Urinary bladder (tissue), 4 donors: ENCODE results near the gene LRPAP1. TPM values are rescaled to one million over a fixed set of nuclear protein-coding genes. Genes with fewer than 3 reads are reported as not detected.

Experiments used
- DNase-seq: peaks from one replicate; pipeline ENCODE4 v3.0.0-alpha.2; 2015; ENCODE audit errors: extremely low spot score
- H3K27ac ChIP-seq: one replicate; pipeline ENCODE4 v1.5.1; 2013; ENCODE audit warnings: low read depth, mild to moderate bottlenecking, moderate library complexity
- H3K36me3 ChIP-seq: one replicate; pipeline ENCODE4 v1.6.1; 2013; ENCODE audit warnings: mild to moderate bottlenecking, moderate library complexity; ENCODE audit not compliant: insufficient read depth
- H3K4me1 ChIP-seq: one replicate; pipeline ENCODE4 v1.6.1; 2013; ENCODE audit warnings: mild to moderate bottlenecking, moderate library complexity; ENCODE audit not compliant: insufficient read depth
- H3K4me3 ChIP-seq: one replicate; pipeline ENCODE4 v1.5.1; 2013; ENCODE audit warnings: low read depth, low read length
- WGBS: extraction: QIAGEN DNeasy Blood & Tissue Kit; methylation state at CpG from one replicate; pipeline ENCODE4 v1.1.7; 2013; 5-methylcytosine and 5-hydroxymethylcytosine counted together
- polyA plus RNA-seq: library from polyadenylated mRNA; stranded (reverse); fragments of 200-250 nt; gene quantifications from one replicate; pipeline ENCODE4 v1.2.3, GENCODE V29; 2013
- total RNA-seq: library from RNA; depleted of rRNA; stranded (reverse); fragments of >200 nt; gene quantifications from one replicate; pipeline ENCODE4 v1.2.3, GENCODE V29; 2014
- donor health status: healthy with polysubstance abuse.
- donor health status: healthy.

LRPAP1 gene
- total and polyA plus RNA-seq, 2 donors = 79.6 to 231 TPM

- Histone ChIP-seq H3K4me1 (no peaks in the 10 kb centered on the region), H3K36me3 (no peaks in the 10 kb centered on the region), H3K4me3 (no peak overlapping the region), H3K27ac (no peak overlapping the region)
- no peak for DNase-seq
- WGBS = 83% methylated on average over 41 of the region's 41 CpGs
Observed at GRCh38 chr4:3473181-3473950, 58.9 kb downstream of the LRPAP1 start.

- DNase-seq = no peak
- Histone ChIP-seq H3K27ac (no peak overlapping the region), H3K4me3 (no peak overlapping the region), H3K36me3 (no peaks in the 10 kb centered on the region), H3K4me1 (no peaks in the 10 kb centered on the region)
- WGBS = 94% methylated on average over 27 of the region's 27 CpGs
Observed at GRCh38 chr4:3472411-3473141, 59.6 kb downstream of the LRPAP1 start.

GRCh38 chr4:3471886-3472285 lies 60.3 kb downstream of the LRPAP1 start:
- Histone ChIP-seq H3K27ac (no peak overlapping the region), H3K36me3 (no peaks in the 10 kb centered on the region), H3K4me3 (no peak overlapping the region), H3K4me1 (no peaks in the 10 kb centered on the region)
- WGBS = 84% methylated on average over 15 of the region's 15 CpGs
- DNase-seq = no peak

- Histone ChIP-seq H3K27ac (no peak overlapping the region), H3K4me1 (no peaks in the 10 kb centered on the region), H3K36me3 (no peaks in the 10 kb centered on the region), H3K4me3 (no peak overlapping the region)
- no peak for DNase-seq
- 96% methylated on average over 23 of the region's 23 CpGs for WGBS
Observed at GRCh38 chr4:3471098-3471760, 61.0 kb downstream of the LRPAP1 start.

DNA sequence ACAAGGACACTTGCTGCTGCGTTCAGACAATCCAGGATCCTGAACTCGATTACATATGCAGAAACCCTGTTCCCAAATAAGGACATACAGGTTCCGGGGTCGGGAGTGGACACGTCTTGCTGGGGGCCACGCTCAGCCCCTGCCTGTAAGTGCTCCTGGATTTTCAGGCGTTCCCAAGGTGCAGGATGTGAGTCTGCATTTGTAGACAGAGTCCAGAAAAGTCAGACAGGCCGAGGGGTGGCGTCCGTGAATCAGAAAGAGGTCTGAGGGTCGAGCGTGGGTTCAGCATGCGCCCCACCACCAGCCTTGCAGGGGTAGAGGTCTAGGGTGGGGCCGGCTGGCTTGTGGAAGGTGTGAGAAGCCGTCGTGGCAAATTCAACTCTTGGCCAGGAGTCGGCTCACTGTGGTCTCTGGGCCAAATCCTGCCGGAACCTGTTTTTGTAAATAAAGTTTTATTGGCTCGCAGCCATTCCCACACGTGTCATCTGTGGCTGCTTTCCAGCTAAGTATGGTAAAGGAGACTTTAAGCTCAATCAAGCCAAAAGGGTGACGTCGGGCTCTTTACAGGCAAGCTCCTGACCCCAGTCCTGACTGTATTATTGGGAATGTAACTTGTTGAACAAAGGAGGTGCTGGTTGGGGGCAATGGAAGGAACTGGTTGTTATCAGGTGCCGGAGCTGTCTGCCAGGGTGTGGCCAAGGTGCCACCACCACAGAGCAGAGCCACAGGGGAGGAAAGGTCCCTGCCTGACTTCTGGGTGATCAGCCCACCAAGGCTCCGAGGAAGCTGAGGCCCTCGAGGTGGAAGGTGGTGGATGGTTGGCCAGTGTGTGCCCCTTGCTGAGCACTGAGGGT lies 61.8 kb downstream of the LRPAP1 start:
- 62% methylated on average over 25 of the region's 25 CpGs for WGBS
- no peaks in the 10 kb centered on the region for H3K36me3 ChIP-seq
- no peak overlapping the region for H3K4me3 ChIP-seq
- DNase-seq = no peak
- H3K4me1 ChIP-seq = no peaks in the 10 kb centered on the region
- no peak overlapping the region for H3K27ac ChIP-seq

DNA sequence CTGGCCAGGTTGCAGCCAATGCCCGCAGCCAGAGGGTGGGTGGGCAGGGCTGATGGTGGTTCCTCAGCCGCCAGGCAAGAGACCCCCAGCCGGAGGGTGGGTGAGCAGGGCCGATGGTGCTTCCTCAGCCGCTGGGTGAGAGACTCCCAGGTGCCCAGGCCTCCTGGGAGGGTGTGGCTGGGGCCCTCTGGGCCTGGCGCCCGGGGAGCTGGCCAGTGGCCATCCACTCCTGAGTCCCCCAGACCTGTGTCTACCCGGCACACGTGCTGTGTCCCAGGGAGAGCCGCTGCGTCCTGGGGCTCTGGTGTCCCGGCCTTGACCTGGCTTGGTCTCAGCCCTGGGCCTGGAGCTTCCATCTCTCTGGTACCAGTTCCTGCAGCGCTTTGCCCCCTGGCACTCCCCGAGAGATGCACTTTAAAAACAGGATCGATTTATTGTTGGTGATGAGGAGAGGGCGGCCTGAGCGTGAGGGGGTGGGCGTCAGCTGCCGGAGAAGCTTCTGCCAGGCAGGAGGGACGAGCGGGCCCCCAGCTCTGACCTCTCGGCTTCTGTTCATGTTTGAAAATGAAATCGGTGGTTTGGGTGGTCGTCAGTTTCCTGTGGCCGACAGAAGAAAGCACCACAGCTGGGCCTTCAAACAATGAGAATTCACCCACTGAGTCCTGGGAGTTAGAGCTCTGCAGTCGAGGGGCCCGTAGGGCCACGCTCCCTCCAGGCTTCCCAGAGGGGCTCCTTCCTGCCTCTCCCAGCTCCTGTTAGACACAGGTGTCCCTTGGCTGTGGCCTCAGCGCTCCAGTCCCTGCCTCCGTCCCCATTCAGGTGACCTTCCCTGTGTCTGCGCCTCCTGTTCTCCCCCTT lies 62.6 kb downstream of the LRPAP1 start:
- Histone ChIP-seq H3K4me3 (no peak overlapping the region), H3K27ac (no peak overlapping the region), H3K4me1 (no peaks in the 10 kb centered on the region), H3K36me3 (no peaks in the 10 kb centered on the region)
- DNase-seq = no peak
- WGBS = 83% methylated on average over 31 of the region's 31 CpGs

- no peak overlapping the region for H3K4me3 ChIP-seq
- DNase-seq = no peak
- no peak overlapping the region for H3K27ac ChIP-seq
- 98% methylated on average over 11 of the region's 11 CpGs for WGBS
- no peaks in the 10 kb centered on the region for H3K4me1 ChIP-seq
- no peaks in the 10 kb centered on the region for H3K36me3 ChIP-seq
Observed at GRCh38 chr4:3468804-3469203, 63.4 kb downstream of the LRPAP1 start.

- H3K4me3 ChIP-seq = no peak overlapping the region
- H3K36me3 ChIP-seq = no peaks in the 10 kb centered on the region
- WGBS = 97% methylated on average over 10 of the region's 10 CpGs
- no peaks in the 10 kb centered on the region for H3K4me1 ChIP-seq
- no peak for DNase-seq
- no peak overlapping the region for H3K27ac ChIP-seq
Observed at GRCh38 chr4:3468154-3468553, 64.1 kb downstream of the LRPAP1 start.

GRCh38 chr4:3467601-3468031 lies 64.6 kb downstream of the LRPAP1 start:
- no peaks in the 10 kb centered on the region for H3K4me1 ChIP-seq
- 82% methylated on average over 15 of the region's 15 CpGs for WGBS
- no peak overlapping the region for H3K27ac ChIP-seq

DNA sequence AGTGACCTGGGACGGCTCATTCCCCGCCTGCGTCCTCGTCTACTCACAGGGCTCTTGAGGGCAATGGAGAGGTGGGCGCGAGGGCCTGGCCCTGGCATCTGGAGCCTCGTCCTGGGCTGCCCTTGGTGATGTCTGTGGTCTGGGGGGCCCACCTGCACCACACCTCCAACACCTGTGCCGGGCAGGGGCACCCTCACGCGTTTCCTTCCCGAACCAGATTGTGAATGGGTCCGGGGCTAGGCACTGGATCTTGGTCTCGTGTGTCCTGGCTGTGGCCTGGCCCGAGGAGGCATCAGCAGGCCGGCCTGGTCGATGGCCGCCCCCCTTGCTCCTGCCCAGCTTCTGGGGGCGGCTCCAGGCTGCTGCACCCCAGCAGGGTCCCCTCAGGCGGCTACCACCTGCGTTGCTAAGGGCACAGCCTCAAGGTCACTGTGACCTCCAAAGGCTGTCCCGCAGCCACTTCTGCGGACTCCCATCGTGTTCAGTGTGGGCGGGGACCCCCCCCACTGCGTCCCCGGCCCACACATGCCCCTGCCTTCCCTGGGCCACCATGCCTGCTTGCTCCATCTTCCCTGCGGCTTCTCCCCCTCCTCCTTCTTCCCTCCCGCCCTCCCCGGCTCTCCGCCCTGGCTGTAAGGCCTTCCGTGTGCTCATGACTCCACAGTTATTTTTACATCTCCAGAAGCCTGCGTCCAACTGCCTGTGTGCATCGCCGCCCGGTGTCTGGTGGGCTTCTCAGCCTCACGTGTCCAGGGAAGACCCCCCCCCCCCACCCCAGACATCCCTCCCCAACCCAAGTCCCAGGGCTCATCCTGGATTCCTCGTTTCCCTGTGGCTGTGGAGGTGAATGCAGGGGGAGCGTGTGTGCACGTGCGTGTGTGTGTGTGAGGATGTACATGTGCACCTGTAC lies 65.3 kb downstream of the LRPAP1 start:
- Histone ChIP-seq H3K4me3 (no peak overlapping the region), H3K4me1 (no peaks in the 10 kb centered on the region), H3K36me3 (no peaks in the 10 kb centered on the region), H3K27ac (no peak overlapping the region)
- no peak for DNase-seq
- WGBS = 89% methylated on average over 40 of the region's 40 CpGs

More at GRCh38 chr4:3467601-3468031, 64.6 kb downstream of the LRPAP1 start:
- no peak for DNase-seq
- no peak overlapping the region for H3K4me3 ChIP-seq
- H3K36me3 ChIP-seq = no peaks in the 10 kb centered on the region

DNA sequence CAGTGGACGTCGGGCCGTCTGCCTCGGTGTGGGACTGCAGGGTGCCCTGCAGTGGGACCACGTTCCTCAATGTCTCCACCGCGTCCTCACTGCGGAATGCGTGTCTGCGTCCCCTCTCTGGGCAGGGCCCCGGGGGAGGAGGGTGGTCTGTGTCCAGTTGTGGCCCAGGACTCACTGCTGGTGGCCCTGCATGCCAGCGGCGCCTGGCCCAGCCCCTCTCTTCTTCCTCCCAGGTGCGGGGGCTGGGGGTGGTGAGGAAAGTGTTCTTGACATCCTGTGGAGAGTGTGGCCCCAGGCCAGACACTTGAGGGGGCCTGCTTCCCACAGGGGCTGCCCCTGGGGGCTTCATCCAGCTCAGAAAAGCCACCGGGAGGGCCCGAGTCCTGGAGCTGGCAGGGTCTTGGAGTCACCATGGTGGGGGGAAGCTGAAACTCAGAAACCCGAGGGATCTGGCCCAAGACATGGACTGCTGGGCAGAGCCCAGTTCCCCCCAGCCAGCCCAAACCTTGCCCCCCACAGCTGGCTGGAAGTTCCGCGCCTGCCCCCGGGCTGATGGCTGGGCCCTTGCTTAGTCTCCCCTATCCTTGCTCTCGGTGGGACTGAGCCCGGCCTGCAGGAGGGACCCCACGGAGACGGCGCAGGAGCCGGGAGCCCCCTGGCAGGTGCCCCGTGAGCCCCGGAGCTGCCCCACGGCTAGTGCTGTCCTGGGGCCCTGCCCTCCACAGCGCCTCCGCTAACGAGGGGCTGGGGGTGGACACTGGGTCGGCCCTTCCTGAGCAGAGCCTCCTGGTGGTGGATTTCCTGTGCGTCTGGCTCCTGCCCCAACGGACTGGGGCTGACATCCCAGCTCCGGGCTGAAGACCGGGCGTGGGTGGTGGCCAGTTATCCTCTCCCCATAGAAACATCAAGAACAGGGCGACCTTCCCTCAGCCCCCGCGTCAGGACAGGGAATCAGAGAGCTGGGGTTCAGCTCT lies 66.2 kb downstream of the LRPAP1 start:
- H3K27ac ChIP-seq = no peak overlapping the region
- no peak overlapping the region for H3K4me3 ChIP-seq
- WGBS = 76% methylated on average over 41 of the region's 41 CpGs

More for the DNA sequence above, 66.2 kb downstream of the LRPAP1 start:
- no peaks in the 10 kb centered on the region for H3K36me3 ChIP-seq
- H3K4me1 ChIP-seq = no peaks in the 10 kb centered on the region
- no peak for DNase-seq
